SK-N-SH (cell line): ENCODE results near the gene LAIR2. TPM values are rescaled to one million over a fixed set of nuclear protein-coding genes. Genes with fewer than 3 reads are reported as not detected.

Experiments used
- CTCF ChIA-PET: fragments of 300-600, 350-600 bp; formaldehyde crosslinking; extraction: SDS; loops from one replicate; lab custom pipeline; 2021; lab: Yijun Ruan, JAX
- POLR2A ChIA-PET: fragments of 350-600 bp; sonication (Branson Sonifier 250); formaldehyde crosslinking; extraction: SDS; loops from one replicate; lab custom pipeline; 2020; ENCODE audit warnings: antibody characterized with exemption, inconsistent platforms; lab: Yijun Ruan, JAX
- DNase-seq: peaks from one replicate; pipeline ENCODE4 v3.0.0; 2012
- H2AFZ ChIP-seq: fragments of 200-600 bp; sonication (generic); 2 replicates; pipeline ENCODE4 v1.8.1; 2016; ENCODE audit warnings: antibody characterized with exemption, mild to moderate bottlenecking, low read depth
- H3F3A ChIP-seq: fragments of 200-600 bp; sonication (generic); replicated peaks from 2 replicates; pipeline ENCODE3; 2016; ENCODE audit warnings: antibody characterized with exemption, mild to moderate bottlenecking; ENCODE audit not compliant: insufficient read depth
- H3K27ac ChIP-seq, 2 experiments: fragments of 200-500 bp in 1 of 2; fragments of 200-600 bp in 1 of 2; sonication (Bioruptor generic) in 1 of 2; sonication (generic), shearing (Covaris generic) in 1 of 2; 2 replicates each; pipeline versions ENCODE4 v1.5.1 to v1.6.1; 2014 to 2016; ENCODE audit warnings: low read depth in 2 of 2, inconsistent platforms in 1 of 2, low read length in 1 of 2, mild to moderate bottlenecking in 1 of 2, mixed read lengths in 1 of 2
- H3K27me3 ChIP-seq: fragments of 200-600 bp; sonication (generic), shearing (Covaris generic); 2 replicates; pipeline ENCODE4 v1.6.1; 2016; ENCODE audit warnings: mixed run types; ENCODE audit not compliant: insufficient read depth
- H3K36me3 ChIP-seq, 2 experiments: fragments of 200-500 bp in 1 of 2; fragments of 200-600 bp in 1 of 2; sonication (Bioruptor generic) in 1 of 2; sonication (generic) in 1 of 2; replicated peaks in 1 of 2; 2 replicates each; pipeline versions ENCODE3 to v1.5.1; 2014 to 2016; ENCODE audit warnings: low read length in 1 of 2, mild to moderate bottlenecking in 1 of 2; ENCODE audit not compliant: insufficient read depth in 2 of 2, control insufficient read depth in 1 of 2
- H3K4me1 ChIP-seq, 2 experiments: fragments of 200-500 bp in 1 of 2; fragments of 200-600 bp in 1 of 2; sonication (Bioruptor generic) in 1 of 2; sonication (generic), shearing (Covaris generic) in 1 of 2; 2 replicates each; pipeline versions ENCODE4 v1.5.1 to v1.6.1; 2014 to 2016; ENCODE audit warnings: low read depth in 1 of 2, low read length in 1 of 2, mixed run types in 1 of 2; ENCODE audit not compliant: insufficient read depth in 2 of 2, control insufficient read depth in 1 of 2
- H3K4me2 ChIP-seq: fragments of 200-600 bp; sonication (generic), shearing (Covaris generic); 2 replicates; pipeline ENCODE4 v1.6.1; 2017; ENCODE audit warnings: mixed run types
- H3K4me3 ChIP-seq, 2 experiments: fragments of 200-500 bp in 1 of 2; fragments of 200-600 bp in 1 of 2; sonication (Bioruptor generic) in 1 of 2; sonication (generic), shearing (Covaris generic) in 1 of 2; 2 replicates each; pipeline versions ENCODE4 v1.5.1 to v1.8.1; 2014 to 2016; ENCODE audit warnings: low read depth in 2 of 2, inconsistent platforms in 1 of 2, low read length in 1 of 2, mild to moderate bottlenecking in 1 of 2, mixed read lengths in 1 of 2, moderate library complexity in 1 of 2
- H3K79me2 ChIP-seq: fragments of 200-600 bp; sonication (generic); 2 replicates; pipeline ENCODE4 v1.8.1; 2017; ENCODE audit warnings: mild to moderate bottlenecking; ENCODE audit not compliant: insufficient read depth
- H3K9ac ChIP-seq: fragments of 200-600 bp; sonication (generic); 2 replicates; pipeline ENCODE4 v1.6.1; 2017; ENCODE audit warnings: mixed run types
- H3K9me2 ChIP-seq: fragments of 200-600 bp; sonication (generic); 2 replicates; pipeline ENCODE4 v1.6.1; 2017; ENCODE audit warnings: mixed run types
- H3K9me3 ChIP-seq: fragments of 200-600 bp; sonication (generic); 2 replicates; pipeline ENCODE4 v1.6.1; 2017; ENCODE audit warnings: mixed run types, mild to moderate bottlenecking, moderate library complexity
- H4K20me1 ChIP-seq: fragments of 200-600 bp; sonication (generic); 2 replicates; pipeline ENCODE4 v1.6.1; 2017; ENCODE audit warnings: mild to moderate bottlenecking, mixed run types; ENCODE audit not compliant: insufficient read depth
- CHD2 ChIP-seq: fragments of 150-350 bp; IDR thresholded peaks from 2 replicates; pipeline ENCODE4 v1.6.1; 2018; ENCODE audit warnings: low read length; ENCODE audit not compliant: partially characterized antibody
- EP300 ChIP-seq, 2 experiments: IDR thresholded peaks; 2 replicates each; pipeline versions ENCODE4 v1.4.0 to v1.6.1; 2012; ENCODE audit warnings: borderline replicate concordance in 1 of 2, low read depth in 1 of 2, low read length in 1 of 2
- FOSL2 ChIP-seq: IDR thresholded peaks from 2 replicates; pipeline ENCODE4 v1.4.0; 2012; ENCODE audit warnings: low read depth, mild to moderate bottlenecking, moderate library complexity, borderline replicate concordance
- FOXJ3 ChIP-seq: sonication (generic); formaldehyde crosslinking; IDR thresholded peaks from 2 replicates; pipeline ENCODE4 v1.5.1; 2020; ENCODE audit warnings: mild to moderate bottlenecking, missing genetic modification reagents
- IRF3 ChIP-seq: fragments of 150-350 bp; IDR thresholded peaks from 2 replicates; pipeline ENCODE4 v1.6.1; 2016; ENCODE audit warnings: mild to moderate bottlenecking, low read depth, low read length
- JUND ChIP-seq: IDR thresholded peaks from 2 replicates; pipeline ENCODE4 v1.4.0; 2012
- MAX ChIP-seq: IDR thresholded peaks from 2 replicates; pipeline ENCODE4 v1.4.0; 2012; ENCODE audit warnings: low read depth
- MEF2A ChIP-seq: IDR thresholded peaks from 2 replicates; pipeline ENCODE4 v1.4.0; 2012; ENCODE audit warnings: low read depth, borderline replicate concordance
- MXI1 ChIP-seq: IDR thresholded peaks from 2 replicates; pipeline ENCODE4 v1.6.1; 2012; ENCODE audit warnings: mild to moderate bottlenecking, low read depth, low read length, improper control_type of control experiment
- PBX3 ChIP-seq: IDR thresholded peaks from 2 replicates; pipeline ENCODE4; 2012
- RAD21 ChIP-seq: IDR thresholded peaks from 2 replicates; pipeline ENCODE4 v1.6.1; 2012; ENCODE audit warnings: mild to moderate bottlenecking, low read length
- RFX5 ChIP-seq: IDR thresholded peaks from 2 replicates; pipeline ENCODE4 v1.6.1; 2012; ENCODE audit warnings: mild to moderate bottlenecking, improper control_type of control experiment, low read length
- SMC3 ChIP-seq: IDR thresholded peaks from 2 replicates; pipeline ENCODE4 v1.6.1; 2012; ENCODE audit warnings: low read depth, low read length, improper control_type of control experiment
- TEAD4 ChIP-seq: IDR thresholded peaks from 2 replicates; pipeline ENCODE4 v1.4.0; 2012; ENCODE audit warnings: mild to moderate bottlenecking, borderline replicate concordance; ENCODE audit not compliant: insufficient read depth
- YY1 ChIP-seq: IDR thresholded peaks from 2 replicates; pipeline ENCODE4 v1.4.0; 2012; ENCODE audit warnings: low read depth, mild to moderate bottlenecking
- ZBTB33 ChIP-seq: IDR thresholded peaks from 2 replicates; pipeline ENCODE4 v1.4.0; 2012; ENCODE audit warnings: low read depth, borderline replicate concordance
- WGBS: methylation state at CpG from one replicate; pipeline ENCODE4 v1.1.6; 2017; ENCODE audit warnings: low lambda C conversion rate; 5-methylcytosine and 5-hydroxymethylcytosine counted together
- polyA plus RNA-seq, 3 experiments: library from polyadenylated mRNA; depleted of rRNA; stranded (reverse); fragments of >200 nt; gene quantifications; 2 replicates each; pipeline ENCODE4 v1.2.3, GENCODE V29; 2012

The LAIR2 gene
- polyA plus RNA-seq, 1 of the 3 experiments (the other 2 are of a cell fraction) = not detected

GRCh38 chr19:54523403-54523802 lies 20.8 kb downstream of the LAIR2 start:
- DNase-seq = no peak
- Histone ChIP-seq H3K4me1 (no peaks in the 10 kb centered on the region), H3K27ac (no peak overlapping the region), H3K9me2 (no peaks in the 10 kb centered on the region), H3F3A (no peaks in the 10 kb centered on the region), H3K9ac (no peak overlapping the region), H3K79me2 (no peaks in the 10 kb centered on the region), H3K4me2 (no peak overlapping the region), H3K27me3 (peaks cover 17% of the 10 kb centered on the region; the same call in 1 of the 2 replicates), H3K9me3 (no peaks in the 10 kb centered on the region), H4K20me1 (no peaks in the 10 kb centered on the region), H3K36me3 (no peaks in the 10 kb centered on the region), H2AFZ (no peak overlapping the region), H3K4me3 (no peak overlapping the region)
- CTCF ChIA-PET = no interaction called here
- TF ChIP-seq YY1 (no peak), MAX (0 out of 2 replicates have a peak, but pooled peaks have one; percentile 15)
- POLR2A ChIA-PET = no interaction called here
- WGBS = 0% methylated on average over 5 of the region's 5 CpGs

GRCh38 chr19:54525636-54526035 lies 23.0 kb downstream of the LAIR2 start:
- DNase-seq = no peak
- Histone ChIP-seq H3K79me2 (no peaks in the 10 kb centered on the region), H3K4me1 (no peaks in the 10 kb centered on the region), H3K9me3 (no peaks in the 10 kb centered on the region), H2AFZ (no peak overlapping the region), H3K4me3 (no peak overlapping the region), H3K27me3 (peaks cover 22% of the 10 kb centered on the region; the same call in 1 of the 2 replicates), H3K9ac (no peak overlapping the region), H3K27ac (no peak overlapping the region), H3K9me2 (no peaks in the 10 kb centered on the region), H4K20me1 (no peaks in the 10 kb centered on the region), H3F3A (no peaks in the 10 kb centered on the region), H3K4me2 (no peak overlapping the region), H3K36me3 (no peaks in the 10 kb centered on the region)
- POLR2A ChIA-PET = no interaction called here
- 1% methylated on average over 5 of the region's 5 CpGs for WGBS
- CTCF ChIA-PET = interaction anchor here (1.9 kb wide), 1 partner anchor 45 kb away, joined by 4 read pairs; no protein-coding TSS in a partner anchor
- no peak for TF ChIP-seq TEAD4
- no peak for TF ChIP-seq MEF2A
- no peak for TF ChIP-seq MXI1
- no peak for TF ChIP-seq IRF3
- TF ChIP-seq ZBTB33 = no peak

- no peak for DNase-seq
- Histone ChIP-seq H3K27me3 (peaks cover 30% of the 10 kb centered on the region; the same call in 1 of the 2 replicates), H3K9me3 (no peaks in the 10 kb centered on the region), H3K9ac (no peak overlapping the region), H3K4me3 (no peak overlapping the region), H4K20me1 (no peaks in the 10 kb centered on the region), H3F3A (no peaks in the 10 kb centered on the region), H2AFZ (no peak overlapping the region), H3K36me3 (no peaks in the 10 kb centered on the region), H3K79me2 (no peaks in the 10 kb centered on the region), H3K4me2 (no peak overlapping the region), H3K4me1 (no peaks in the 10 kb centered on the region), H3K9me2 (no peaks in the 10 kb centered on the region), H3K27ac (no peak overlapping the region)
- ChIA-PET CTCF (no interaction called here), POLR2A (no interaction called here)
- 44% methylated on average over 21 of the region's 26 CpGs for WGBS
- TF ChIP-seq EP300 (IDR thresholded peaks at IDR 0.05; ENCODE audit: borderline replicate concordance in 1 of 2, low read depth in 1 of 2, low read length in 1 of 2) = no peak
- no peak for TF ChIP-seq TEAD4
- no peak for TF ChIP-seq CHD2
- TF ChIP-seq PBX3 = no peak
- TF ChIP-seq RAD21 = no peak
- TF ChIP-seq FOXJ3 (CRISPR knock-in tag) = no peak
- no peak for TF ChIP-seq JUND
- no peak for TF ChIP-seq SMC3
- no peak for TF ChIP-seq RFX5
- TF ChIP-seq FOSL2 = no peak
- TF ChIP-seq MAX = no peak
- TF ChIP-seq IRF3 = no peak
Observed at GRCh38 chr19:54526972-54527371, 24.3 kb downstream of the LAIR2 start.
